CD4-positive, alpha-beta T cell (primary cell): ENCODE results near the gene CYS1. TPM values are rescaled to one million over a fixed set of nuclear protein-coding genes. Genes with fewer than 3 reads are reported as not detected.

Experiments used
- ATAC-seq: fragments of 200-7000 bp; cut with Tn5 transposase; one replicate; pipeline ENCODE4 v1.10.0; 2022; ENCODE audit warnings: mild to moderate bottlenecking; ENCODE audit not compliant: poor library complexity
- CTCF ChIA-PET: fragments of 350-600 bp; sonication (Branson Sonifier 250); formaldehyde crosslinking; loops from one replicate; lab custom pipeline; 2021; ENCODE audit warnings: antibody characterized with exemption, inconsistent platforms; lab: Charles Lee
- POLR2A ChIA-PET: fragments of 350-600 bp; sonication (Branson Sonifier 250); formaldehyde crosslinking; loops from one replicate; lab custom pipeline; 2021; ENCODE audit warnings: antibody characterized with exemption, inconsistent platforms; lab: Charles Lee
- DNase-seq, 14 experiments: peaks; one replicate each; pipeline ENCODE4 v3.0.0-alpha.2; 2013 to 2020; ENCODE audit warnings: mixed read lengths in 2 of 14
- H3K27ac ChIP-seq, 2 donors: one replicate each; pipeline versions ENCODE4 v1.5.1 to v1.7.0; 2013; ENCODE audit warnings: low read length in 2 of 2, low read depth in 1 of 2, mild to moderate bottlenecking in 1 of 2
- H3K27me3 ChIP-seq, 2 experiments: 1 replicate in 1 of 2; 2 replicates in 1 of 2; pipeline versions ENCODE4 v1.6.1 to v1.7.0; 2013; ENCODE audit warnings: low read length in 2 of 2, control low read depth in 1 of 2, mild to moderate bottlenecking in 1 of 2, moderate library complexity in 1 of 2; ENCODE audit not compliant: insufficient read depth in 2 of 2, control insufficient read depth in 1 of 2
- H3K36me3 ChIP-seq: one replicate; pipeline ENCODE4 v1.6.1; 2013; ENCODE audit warnings: low read length, control low read depth; ENCODE audit not compliant: insufficient read depth
- H3K4me1 ChIP-seq: one replicate; pipeline ENCODE4 v1.6.1; 2013; ENCODE audit warnings: low read length, control low read depth; ENCODE audit not compliant: insufficient read depth
- H3K4me3 ChIP-seq: one replicate; pipeline ENCODE4 v1.5.1; 2013; ENCODE audit warnings: mild to moderate bottlenecking, low read length, moderate library complexity
- H3K9me3 ChIP-seq, 2 experiments: 1 replicate in 1 of 2; 2 replicates in 1 of 2; pipeline versions ENCODE4 v1.6.1 to v1.7.0; 2013; ENCODE audit warnings: low read length in 2 of 2, mild to moderate bottlenecking in 2 of 2, control low read depth in 1 of 2, moderate library complexity in 1 of 2; ENCODE audit not compliant: control insufficient read depth in 1 of 2, insufficient read depth in 1 of 2
- H3K27ac Mint-ChIP-seq: one replicate; pipeline ENCODE4 v1.8.0; 2020; ENCODE audit warnings: mixed read lengths
- H3K27me3 Mint-ChIP-seq: one replicate; pipeline ENCODE4 v1.8.0; 2021; ENCODE audit warnings: mixed read lengths
- H3K36me3 Mint-ChIP-seq: one replicate; pipeline ENCODE4 v1.8.0; 2021; ENCODE audit warnings: low read depth, mixed read lengths
- H3K4me1 Mint-ChIP-seq: one replicate; pipeline ENCODE4 v1.8.0; 2021; ENCODE audit warnings: low read depth, mixed read lengths
- H3K4me3 Mint-ChIP-seq: one replicate; pipeline ENCODE4 v1.8.0; 2020; ENCODE audit warnings: mild to moderate bottlenecking, mixed read lengths
- H3K9me3 Mint-ChIP-seq: one replicate; pipeline ENCODE4 v1.8.0; 2020; ENCODE audit warnings: mixed read lengths
- CTCF ChIP-seq: fragments of 200-600 bp; IDR thresholded peaks from one replicate; pipeline ENCODE4 v1.8.0; 2022; ENCODE audit warnings: antibody characterized with exemption, mild to moderate bottlenecking
- intact Hi-C, 2 experiments: fragments of 100-400 bp; cut with DNase I in 1 of 2; cut with micrococcal nuclease in 1 of 2; formaldehyde crosslinking; loops; one replicate each; pipeline versions ENCODE4 v1.15.1 to v1.9.0; 2023 to 2025; cut with DNase I, micrococcal nuclease
- total RNA-seq, 174 experiments: library from RNA in 2 of 174; stranded (reverse) in 2 of 174; gene quantifications; one replicate each; pipeline ENCODE4 v1.2.3 and lab custom pipeline; 2021 to 2026

CYS1 gene
- total RNA-seq, 2 experiments from 2014 or later = not detected

- TF ChIP-seq CTCF = no peak
- H3K27me3 ChIP-seq = no peaks in the 10 kb centered on the region
- CTCF ChIA-PET = interaction anchor here (1.3 to 9.4 kb wide), 4 partner anchors 8 to 229 kb away, joined by 4 to 107 read pairs (median 8); no protein-coding TSS in a partner anchor
- H3K36me3 ChIP-seq = peaks cover 7% of the 10 kb centered on the region
- H3K27ac ChIP-seq = peak within 1 kb of the TSS; percentile 77 to 79
- peak; percentile 58 for ATAC-seq
- Mint-ChIP-seq H3K27ac (peak within 1 kb of the TSS; percentile 96), H3K9me3 (no peaks in the 10 kb centered on the region), H3K27me3 (no peaks in the 10 kb centered on the region), H3K36me3 (peaks cover 27% of the 10 kb centered on the region), H3K4me1 (peaks cover 31% of the 10 kb centered on the region), H3K4me3 (peak within 1 kb of the TSS; percentile 95)
- peaks cover 26% of the 10 kb centered on the region for H3K4me1 ChIP-seq
- intact Hi-C loops = loop anchor here in 1 of 2 experiments (2.0 to 10.0 kb wide), 6 partner anchors 91 to 1039 kb away; partner anchors contain the start of genes ADAM17, CPSF3, IAH1 and ITGB1BP1
- peak within 1 kb of the TSS; percentile 62 for H3K4me3 ChIP-seq
- peak; percentile 64 to 94 (median 78) for DNase-seq
- POLR2A ChIA-PET = interaction anchor here (0.6 to 4.5 kb wide), 10 partner anchors 14 to 621 kb away, joined by 3 to 30 read pairs (median 8); partner anchors contain the start of genes ADAM17, HPCAL1, ITGB1BP1 and ODC1
- H3K9me3 ChIP-seq = no peaks in the 10 kb centered on the region
These were observed 36.8 kb downstream of the CYS1 start, which contains the start of gene KLF11 for GRCh38 chr2:10043256-10043905. Gene KLF11 (plus strand): TSS chr2:10043550. CDS start chr2:10043717, 167 bp downstream.

GRCh38 chr2:10042301-10043161, 37.7 kb downstream of the CYS1 start:
- peak overlapping the region in 1 of 2 donors; percentile 41 for H3K27ac ChIP-seq
- intact Hi-C loops = loop anchor here in 1 of 2 experiments (2.0 to 10.0 kb wide), 6 partner anchors 90 to 1038 kb away; partner anchors contain the start of genes ADAM17, CPSF3, IAH1 and ITGB1BP1
- peaks cover 26% of the 10 kb centered on the region for H3K4me1 ChIP-seq
- no peaks in the 10 kb centered on the region for H3K9me3 ChIP-seq
- ATAC-seq (peak; percentile 27), DNase-seq (peak in 13 of 14 experiments; percentile 14 to 70 (median 36))
- peak overlapping the region; percentile 62 for H3K4me3 ChIP-seq
- Mint-ChIP-seq H3K36me3 (peaks cover 18% of the 10 kb centered on the region), H3K27me3 (no peaks in the 10 kb centered on the region), H3K9me3 (no peaks in the 10 kb centered on the region), H3K4me3 (peak overlapping the region; percentile 95), H3K4me1 (peaks cover 31% of the 10 kb centered on the region), H3K27ac (peak overlapping the region; percentile 96)
- ChIA-PET CTCF (interaction anchor here (1.1 to 9.4 kb wide), 2 partner anchors 58 to 242 kb away, joined by 3 to 107 read pairs; no protein-coding TSS in a partner anchor), POLR2A (interaction anchor here (0.6 to 4.5 kb wide), 10 partner anchors 13 to 569 kb away, joined by 3 to 30 read pairs (median 8); partner anchors contain the start of genes ADAM17, IAH1, ODC1 and TAF1B)
- TF ChIP-seq CTCF = no peak
- no peaks in the 10 kb centered on the region for H3K36me3 ChIP-seq
- H3K27me3 ChIP-seq = no peaks in the 10 kb centered on the region

GRCh38 chr2:10041711-10042110, 38.5 kb downstream of the CYS1 start:
- intact Hi-C loops = loop anchor here in 1 of 2 experiments (2.0 to 10.0 kb wide), 6 partner anchors 89 to 1037 kb away; partner anchors contain the start of genes ADAM17, CPSF3, IAH1 and ITGB1BP1
- Histone ChIP-seq H3K27me3 (no peaks in the 10 kb centered on the region), H3K4me3 (no peak overlapping the region), H3K4me1 (peaks cover 26% of the 10 kb centered on the region), H3K9me3 (no peaks in the 10 kb centered on the region), H3K27ac (no peak overlapping the region), H3K36me3 (no peaks in the 10 kb centered on the region)
- DNase-seq (peak in 2 of 14 experiments; percentile 16 to 36), ATAC-seq (no peak)
- H3K27ac Mint-ChIP-seq = peak overlapping the region; percentile 96
- H3K4me3 Mint-ChIP-seq = peak overlapping the region; percentile 95
- H3K36me3 Mint-ChIP-seq = peaks cover 12% of the 10 kb centered on the region
- H3K27me3 Mint-ChIP-seq = no peaks in the 10 kb centered on the region
- H3K4me1 Mint-ChIP-seq = peaks cover 26% of the 10 kb centered on the region
- ChIA-PET POLR2A (interaction anchor here (0.6 to 4.5 kb wide), 6 partner anchors 57 to 568 kb away, joined by 3 to 30 read pairs (median 4); partner anchors contain the start of genes ADAM17, IAH1 and ODC1), CTCF (interaction anchor here (1.1 to 9.4 kb wide), 2 partner anchors 58 to 241 kb away, joined by 3 to 107 read pairs; no protein-coding TSS in a partner anchor)
- TF ChIP-seq CTCF = no peak
- H3K9me3 Mint-ChIP-seq = no peaks in the 10 kb centered on the region
